PC-9 (cell line): ENCODE results near the gene NMNAT2. TPM values are rescaled to one million over a fixed set of nuclear protein-coding genes. Genes with fewer than 3 reads are reported as not detected.

ENCODE experiments used
- BruUV-seq: library from RNA; stranded (reverse); fragments of 400-500 nt; replicated peaks from 2 replicates; lab custom pipeline; 2021; lab: Mats Ljungman, UMichigan
- CTCF ChIA-PET: fragments of 300-600 bp; sonication (Branson Sonifier 250); formaldehyde crosslinking; loops from one replicate; lab custom pipeline; 2022; ENCODE audit warnings: antibody characterized with exemption; lab: Charles Lee
- POLR2A ChIA-PET: fragments of 300-600 bp; sonication (Branson Sonifier 250); formaldehyde crosslinking; loops from one replicate; lab custom pipeline; 2022; ENCODE audit warnings: antibody characterized with exemption; ENCODE audit not compliant: unreplicated experiment; lab: Charles Lee
- DNase-seq, 2 experiments: peaks; one replicate each; pipeline versions ENCODE4 v3.0.0 to v3.0.0-alpha.2; 2015 to 2022; ENCODE audit warnings: mixed read lengths in 1 of 2
- H2AFZ ChIP-seq: fragments of 200-600 bp; sonication (generic); 2 replicates; pipeline ENCODE4 v1.8.1; 2017; ENCODE audit warnings: antibody characterized with exemption
- H3F3A ChIP-seq: fragments of 200-600 bp; sonication (generic); 2 replicates; pipeline ENCODE4 v1.8.1; 2017; ENCODE audit warnings: antibody characterized with exemption, mild to moderate bottlenecking, low read depth; ENCODE audit not compliant: insufficient read depth
- H3K27ac ChIP-seq: fragments of 200-600 bp; sonication (generic); 2 replicates; pipeline ENCODE4 v1.6.1; 2016; ENCODE audit warnings: mixed run types
- H3K27me3 ChIP-seq: fragments of 200-600 bp; sonication (generic); 2 replicates; pipeline ENCODE4 v1.6.1; 2016; ENCODE audit warnings: low read depth, mixed run types; ENCODE audit not compliant: insufficient read depth
- H3K36me3 ChIP-seq: fragments of 200-600 bp; sonication (generic); 2 replicates; pipeline ENCODE4 v1.6.1; 2016; ENCODE audit warnings: low read depth, mixed run types
- H3K4me1 ChIP-seq: fragments of 200-600 bp; sonication (generic); replicated peaks from 2 replicates; pipeline ENCODE4 v1.6.1; 2016; ENCODE audit warnings: mixed run types; ENCODE audit not compliant: insufficient read depth
- H3K4me2 ChIP-seq: fragments of 200-600 bp; sonication (generic); 2 replicates; pipeline ENCODE4 v1.6.1; 2017; ENCODE audit warnings: mixed run types
- H3K4me3 ChIP-seq: fragments of 200-600 bp; sonication (generic); 2 replicates; pipeline ENCODE4 v1.6.1; 2016; ENCODE audit warnings: mixed run types
- H3K79me2 ChIP-seq: fragments of 200-600 bp; sonication (generic); 2 replicates; pipeline ENCODE4 v1.6.1; 2017; ENCODE audit warnings: low read depth, mixed run types
- H3K9me2 ChIP-seq: fragments of 200-600 bp; sonication (generic); 2 replicates; pipeline ENCODE4 v1.8.1; 2017; ENCODE audit warnings: mild to moderate bottlenecking; ENCODE audit not compliant: insufficient read depth
- H3K9me3 ChIP-seq: fragments of 200-600 bp; sonication (generic); 2 replicates; pipeline ENCODE4 v1.8.1; 2016; ENCODE audit warnings: low read depth; ENCODE audit not compliant: insufficient read depth
- H4K20me1 ChIP-seq: fragments of 200-600 bp; sonication (generic); 2 replicates; pipeline ENCODE4 v1.8.1; 2017; ENCODE audit not compliant: insufficient read depth
- EZH2 ChIP-seq: fragments of 200-600 bp; sonication (generic); IDR thresholded peaks from 2 replicates; pipeline ENCODE4 v1.8.0; 2017; ENCODE audit warnings: antibody characterized with exemption, low read depth
- intact Hi-C: fragments of 100-400 bp; cut with micrococcal nuclease; formaldehyde crosslinking; loops from one replicate; pipeline ENCODE4 v1.10.0; 2022; ENCODE audit not compliant: unreplicated experiment
- total RNA-seq: library from RNA; stranded (reverse); gene quantifications from 2 replicates; pipeline ENCODE4 v1.2.3, GENCODE V29; 2021
- TF ChIP-seq, protein P1 (sequence below): fragments of 200-600 bp; sonication (generic); conservative IDR thresholded peaks from 2 replicates; pipeline ENCODE4 v1.6.1; 2017; ENCODE audit warnings: mixed run types, antibody characterized with exemption, mild to moderate bottlenecking, moderate library complexity

The NMNAT2 gene
- total RNA-seq, 1 experiment from 2014 or later, result 29.2 TPM

DNA sequence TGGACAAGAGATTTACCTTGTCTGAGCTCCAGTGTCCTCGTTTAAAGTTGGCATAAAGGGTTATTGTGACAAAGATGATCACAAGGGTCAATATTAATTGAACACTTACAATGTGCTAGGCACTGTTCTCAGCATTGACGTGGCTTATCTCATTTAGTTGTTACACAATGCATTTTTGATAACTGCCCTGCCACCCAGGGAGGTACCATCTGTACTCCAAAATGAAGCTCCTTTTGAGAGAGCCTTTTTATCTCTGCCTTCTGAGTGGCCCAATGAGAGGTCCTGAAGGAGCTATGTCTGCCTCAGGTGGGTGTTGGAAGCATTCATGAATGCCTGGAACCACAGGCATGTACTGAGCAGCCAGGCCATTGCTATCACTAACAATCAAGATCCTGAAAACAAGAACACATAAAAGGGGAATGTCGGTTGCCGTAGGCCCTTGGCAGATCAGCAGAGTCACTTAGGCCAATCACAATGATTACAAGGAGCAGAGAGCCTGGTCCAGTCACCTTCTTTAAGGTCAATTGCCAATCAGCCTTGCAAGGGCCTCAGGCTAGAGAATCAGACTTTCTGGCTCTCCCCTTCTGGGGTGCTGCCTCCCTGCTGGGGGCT lies 78.5 kb downstream of the NMNAT2 start:
- ChIA-PET CTCF (no interaction called here), POLR2A (no interaction called here)
- Histone ChIP-seq H3K4me1 (peaks cover 18% of the 10 kb centered on the region; the same call in 1 of the 2 replicates), H4K20me1 (no peaks in the 10 kb centered on the region), H3K36me3 (no peaks in the 10 kb centered on the region), H3K27me3 (no peaks in the 10 kb centered on the region), H3K4me3 (no peak overlapping the region), H3K79me2 (no peaks in the 10 kb centered on the region), H3F3A (no peaks in the 10 kb centered on the region; the same call in 1 of the 2 replicates), H3K9me3 (peaks cover 11% of the 10 kb centered on the region; the same call in 1 of the 2 replicates), H3K9me2 (no peaks in the 10 kb centered on the region), H3K27ac (no peak overlapping the region), H2AFZ (no peak overlapping the region), H3K4me2 (no peak overlapping the region)
- DNase-seq, result no peak
- intact Hi-C loops, result no loop called here
- no TSS peak for BruUV-seq
- no peak for TF ChIP-seq EZH2

DNA sequence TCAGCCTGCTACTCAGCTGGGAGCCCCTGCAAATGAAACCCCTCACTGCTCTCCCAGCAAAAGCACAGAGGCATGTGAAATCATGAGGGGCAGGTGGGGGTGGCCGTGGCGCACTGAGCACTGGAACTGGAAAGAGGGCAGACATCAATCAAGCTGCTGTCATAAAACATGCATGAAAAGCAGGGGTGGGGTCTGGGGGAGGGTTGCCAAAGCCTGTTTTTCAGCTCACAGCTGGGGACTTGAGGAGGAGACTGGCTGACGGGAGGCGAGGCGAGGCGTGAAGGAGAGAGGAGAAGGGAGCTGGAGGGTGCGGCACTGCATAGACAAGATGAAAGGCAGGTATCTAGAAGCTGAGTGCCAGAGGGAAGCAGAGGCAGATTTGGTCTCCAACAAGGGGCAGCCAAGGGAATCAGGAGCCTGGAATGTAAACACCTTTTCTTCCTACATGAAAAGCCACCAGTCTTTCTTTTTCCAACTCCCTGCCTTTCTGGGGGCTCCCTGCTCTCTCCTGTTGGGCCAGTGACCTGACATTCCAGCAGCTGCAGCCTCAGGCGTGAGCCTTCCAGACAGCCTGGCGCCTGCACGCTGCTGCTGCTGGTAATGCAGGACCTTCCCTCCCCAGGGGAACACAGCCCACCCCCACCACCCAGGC lies 87.0 kb downstream of the NMNAT2 start:
- H3K4me3 ChIP-seq, result no peak overlapping the region
- ChIA-PET POLR2A (no interaction called here), CTCF (interaction anchor here (0.6 kb wide), 1 partner anchor 19 kb away, joined by 3 read pairs; no protein-coding TSS in a partner anchor)
- no peaks in the 10 kb centered on the region for H3K36me3 ChIP-seq
- H3F3A ChIP-seq, result no peaks in the 10 kb centered on the region; the same call in none of the 2 replicates
- H4K20me1 ChIP-seq, result no peaks in the 10 kb centered on the region
- no peak overlapping the region for H3K4me2 ChIP-seq
- H3K27ac ChIP-seq, result no peak overlapping the region
- BruUV-seq, result no TSS peak
- H2AFZ ChIP-seq, result no peak overlapping the region
- H3K9me2 ChIP-seq, result no peaks in the 10 kb centered on the region
- H3K4me1 ChIP-seq, result peaks cover 13% of the 10 kb centered on the region; the same call in 1 of the 2 replicates
- no peaks in the 10 kb centered on the region for H3K27me3 ChIP-seq
- intact Hi-C loops, result no loop called here
- no peaks in the 10 kb centered on the region for H3K79me2 ChIP-seq
- DNase-seq, result no peak
- 0 out of 2 replicates have a peak, but pooled peaks cover 7% of the 10 kb centered on the region for H3K9me3 ChIP-seq
- TF ChIP-seq, protein P1, sequence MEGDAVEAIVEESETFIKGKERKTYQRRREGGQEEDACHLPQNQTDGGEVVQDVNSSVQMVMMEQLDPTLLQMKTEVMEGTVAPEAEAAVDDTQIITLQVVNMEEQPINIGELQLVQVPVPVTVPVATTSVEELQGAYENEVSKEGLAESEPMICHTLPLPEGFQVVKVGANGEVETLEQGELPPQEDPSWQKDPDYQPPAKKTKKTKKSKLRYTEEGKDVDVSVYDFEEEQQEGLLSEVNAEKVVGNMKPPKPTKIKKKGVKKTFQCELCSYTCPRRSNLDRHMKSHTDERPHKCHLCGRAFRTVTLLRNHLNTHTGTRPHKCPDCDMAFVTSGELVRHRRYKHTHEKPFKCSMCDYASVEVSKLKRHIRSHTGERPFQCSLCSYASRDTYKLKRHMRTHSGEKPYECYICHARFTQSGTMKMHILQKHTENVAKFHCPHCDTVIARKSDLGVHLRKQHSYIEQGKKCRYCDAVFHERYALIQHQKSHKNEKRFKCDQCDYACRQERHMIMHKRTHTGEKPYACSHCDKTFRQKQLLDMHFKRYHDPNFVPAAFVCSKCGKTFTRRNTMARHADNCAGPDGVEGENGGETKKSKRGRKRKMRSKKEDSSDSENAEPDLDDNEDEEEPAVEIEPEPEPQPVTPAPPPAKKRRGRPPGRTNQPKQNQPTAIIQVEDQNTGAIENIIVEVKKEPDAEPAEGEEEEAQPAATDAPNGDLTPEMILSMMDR, result no peak
- TF ChIP-seq EZH2, result no peak

DNA sequence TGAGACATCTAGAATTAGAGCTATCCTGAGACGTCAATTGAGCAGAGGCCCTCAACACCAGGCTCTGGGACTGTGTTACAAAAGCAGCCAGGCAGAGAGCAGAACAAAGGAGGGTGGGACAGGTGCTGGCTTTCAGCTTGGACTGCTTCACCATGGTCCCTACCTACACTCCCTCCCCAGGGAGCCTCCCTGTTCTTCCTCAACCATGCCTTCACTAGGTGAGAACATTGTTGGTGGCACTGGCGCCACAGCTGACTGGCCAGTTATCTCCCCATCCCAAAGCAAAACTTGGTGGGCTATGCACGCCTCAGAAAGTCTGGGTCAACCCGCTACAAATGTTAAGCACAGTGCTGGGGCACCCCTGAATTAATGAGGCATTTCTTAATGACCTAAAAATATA lies 87.8 kb downstream of the NMNAT2 start:
- BruUV-seq, result no TSS peak
- intact Hi-C loops, result no loop called here
- no peak for DNase-seq
- ChIA-PET POLR2A (no interaction called here), CTCF (no interaction called here)
- no peak overlapping the region for H2AFZ ChIP-seq
- no peak overlapping the region for H3K27ac ChIP-seq
- H3K4me3 ChIP-seq, result no peak overlapping the region
- no peaks in the 10 kb centered on the region for H3K9me2 ChIP-seq
- H4K20me1 ChIP-seq, result no peaks in the 10 kb centered on the region
- peaks cover 8% of the 10 kb centered on the region; the same call in 1 of the 2 replicates for H3F3A ChIP-seq
- TF ChIP-seq EZH2, result no peak
- TF ChIP-seq, protein P1, result no peak
- H3K79me2 ChIP-seq, result no peaks in the 10 kb centered on the region
- peaks cover 18% of the 10 kb centered on the region for H3K4me1 ChIP-seq
- no peak overlapping the region for H3K4me2 ChIP-seq
- no peaks in the 10 kb centered on the region for H3K36me3 ChIP-seq
- H3K9me3 ChIP-seq, result no peaks in the 10 kb centered on the region
- H3K27me3 ChIP-seq, result no peaks in the 10 kb centered on the region
